ENCODE data around the gene KAT7.

Gene KAT7

GRCh38 chr17:49760932-49761558 lies 27.4 kb upstream of the KAT7 start:
- DNase-seq (ENCODE audit: low read depth) = no peak

DNA sequence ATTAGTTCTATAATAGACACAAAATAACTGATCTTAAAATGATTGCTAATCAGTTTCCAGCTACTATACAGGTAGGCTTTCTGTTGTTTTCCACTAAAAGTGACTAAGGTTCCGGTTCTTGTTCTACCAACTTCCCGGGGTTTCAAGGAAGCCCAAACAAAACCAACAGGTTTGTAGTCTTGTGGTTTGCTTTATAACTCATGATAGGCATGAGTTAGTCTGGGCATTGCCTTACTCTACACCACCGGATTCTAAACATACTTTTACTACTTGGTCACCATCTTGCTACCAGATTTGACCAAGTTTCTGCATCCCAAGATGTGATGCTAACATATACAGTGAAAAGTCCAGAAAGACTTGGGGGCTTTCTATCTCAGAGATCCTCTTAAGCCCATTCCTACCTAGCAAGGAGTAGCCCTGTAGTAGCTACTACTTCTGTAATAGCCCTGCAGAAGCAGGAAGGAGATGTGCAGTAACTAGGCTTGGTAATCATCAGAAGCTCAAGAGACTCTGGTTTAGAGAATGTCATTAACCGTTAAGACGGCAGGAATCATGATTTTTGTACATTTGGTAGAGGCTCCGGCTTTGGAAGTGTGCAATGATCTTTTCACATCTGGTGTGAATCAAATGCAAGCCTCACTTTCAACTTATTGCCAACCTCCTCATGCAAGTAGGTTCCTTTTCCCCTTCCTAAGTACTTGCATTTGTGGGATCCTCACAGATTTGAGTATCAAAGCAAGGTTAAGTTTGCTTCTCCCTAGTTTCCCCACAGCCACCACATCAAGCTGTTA lies 26.1 kb upstream of the KAT7 start:
- DNase-seq (ENCODE audit: low read depth) = no peak

- peak; percentile 92 for DNase-seq (ENCODE audit: low read depth)
These were observed 24.5 kb upstream of the KAT7 start, which contains the start of gene FAM117A for GRCh38 chr17:49763735-49764558. Gene FAM117A (minus strand): TSS chr17:49764131. CDS start chr17:49764087, 44 bp downstream.

GRCh38 chr17:49764559-49765180 lies 23.8 kb upstream of the KAT7 start:
- DNase-seq (ENCODE audit: low read depth) = no peak

DNA sequence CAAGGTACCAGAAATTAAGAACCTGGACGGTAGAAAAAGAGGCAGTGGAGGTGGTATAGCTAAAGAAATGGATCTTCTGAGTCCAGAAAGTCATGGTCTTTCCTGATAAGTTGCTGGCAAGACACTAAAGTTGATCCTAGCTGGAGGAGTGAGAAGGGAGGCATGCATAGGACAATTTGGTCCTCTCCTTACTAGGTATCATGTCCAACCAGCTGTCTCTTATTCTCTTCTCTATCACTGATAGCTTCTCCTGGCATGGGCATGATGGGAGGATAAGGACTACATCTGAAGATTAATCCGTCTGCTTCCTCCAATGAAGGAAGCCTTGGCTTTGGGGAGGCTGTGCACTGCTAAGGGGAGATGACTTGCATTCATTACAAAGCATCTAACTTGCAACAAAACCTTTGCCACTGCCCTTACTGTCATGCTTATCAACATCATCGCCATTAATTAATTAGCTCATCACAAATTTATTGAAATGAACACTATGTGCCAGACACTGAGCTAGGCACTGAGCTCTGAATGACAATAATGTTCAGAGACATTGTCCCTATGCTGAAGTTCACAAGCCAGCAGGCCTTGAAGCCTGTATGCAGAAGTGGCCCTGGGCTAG lies 21.5 kb upstream of the KAT7 start:
- no peak for DNase-seq (ENCODE audit: low read depth)

- no peak for DNase-seq (ENCODE audit: low read depth)
These were observed 12.8 kb upstream of the KAT7 start for GRCh38 chr17:49775546-49776260.

DNA sequence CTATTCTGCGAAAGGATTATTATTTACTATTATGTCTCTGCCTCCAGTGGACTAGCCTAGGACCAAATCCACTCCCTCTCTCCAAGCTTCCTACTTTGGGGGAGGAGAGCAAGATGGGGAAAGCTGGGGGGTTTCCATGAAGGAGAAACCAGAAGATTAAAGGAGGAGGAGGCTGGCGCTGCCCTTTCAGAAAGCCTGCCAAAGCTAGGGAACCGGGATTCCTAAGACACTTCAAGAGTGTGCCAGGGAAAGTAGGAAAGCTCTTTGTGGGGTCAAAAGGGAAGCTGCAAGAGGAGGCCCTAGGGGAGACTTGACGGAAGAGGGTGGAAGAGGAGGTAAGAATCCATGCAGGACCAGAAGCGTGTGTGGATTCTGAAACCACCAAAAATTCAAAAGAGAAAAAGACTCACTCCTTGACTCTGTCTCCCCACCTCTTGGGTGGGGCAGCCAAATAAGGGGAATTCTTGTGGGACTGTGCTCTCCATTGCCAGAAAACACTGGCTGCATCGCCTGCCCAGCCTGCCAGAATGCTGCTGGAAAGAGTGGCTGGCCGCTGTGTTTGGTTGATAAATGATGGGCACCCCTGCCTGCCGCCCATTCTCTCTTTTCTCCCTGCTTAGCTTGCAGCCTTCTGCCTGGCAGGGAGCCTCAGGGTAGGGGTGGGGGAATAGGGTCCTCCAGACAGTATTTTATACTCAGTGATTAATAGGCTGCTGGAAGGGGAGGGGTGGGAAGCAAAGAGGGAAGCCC lies 11.8 kb upstream of the KAT7 start:
- no peak for DNase-seq (ENCODE audit: low read depth)

DNA sequence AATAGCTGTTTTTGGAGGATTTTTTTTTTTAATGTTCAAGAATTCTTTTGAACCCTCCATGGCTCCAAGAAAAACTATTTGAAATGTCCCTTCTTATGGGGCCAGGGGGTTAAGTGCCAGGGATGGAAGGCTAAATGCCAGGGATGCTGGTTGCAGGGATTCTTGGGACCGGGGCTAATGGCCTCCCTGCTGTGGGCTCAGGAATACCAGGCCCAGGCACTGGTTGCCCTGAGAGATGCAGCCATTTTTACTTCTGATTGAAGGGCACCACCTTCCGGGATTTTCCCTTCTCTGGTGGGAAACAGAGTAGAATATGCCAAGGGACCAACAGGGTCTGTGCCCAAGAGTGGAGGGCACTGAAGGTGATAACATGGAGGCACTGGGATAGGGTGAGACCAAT lies 10.9 kb upstream of the KAT7 start:
- DNase-seq (ENCODE audit: low read depth) = no peak

- no peak for DNase-seq (ENCODE audit: low read depth)
These were observed 9.2 kb upstream of the KAT7 start for GRCh38 chr17:49779156-49779738.

DNA sequence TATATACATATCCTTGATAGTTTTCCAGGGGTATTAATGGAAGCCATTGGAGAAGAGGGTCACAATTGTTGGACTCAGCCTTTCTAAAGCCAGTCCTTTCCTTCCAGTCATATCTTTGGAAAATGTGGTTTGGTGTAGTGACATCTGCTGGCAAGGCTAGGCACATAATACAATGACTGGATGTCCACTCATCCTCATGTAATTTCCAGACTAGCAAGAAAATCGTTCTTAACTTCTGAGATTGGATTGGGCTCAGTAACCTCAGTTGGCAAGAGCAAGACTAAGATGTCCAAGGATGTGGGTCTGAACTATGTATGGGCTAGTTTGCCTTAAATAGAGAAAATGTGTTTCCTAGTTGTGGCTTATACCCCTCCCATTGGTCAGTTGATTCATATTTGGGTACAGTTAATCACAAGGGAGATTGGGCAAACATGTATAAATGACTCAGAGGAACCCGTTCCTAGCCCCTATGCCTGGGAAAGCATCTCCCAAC lies 8.7 kb upstream of the KAT7 start:
- no peak for DNase-seq (ENCODE audit: low read depth)

DNA sequence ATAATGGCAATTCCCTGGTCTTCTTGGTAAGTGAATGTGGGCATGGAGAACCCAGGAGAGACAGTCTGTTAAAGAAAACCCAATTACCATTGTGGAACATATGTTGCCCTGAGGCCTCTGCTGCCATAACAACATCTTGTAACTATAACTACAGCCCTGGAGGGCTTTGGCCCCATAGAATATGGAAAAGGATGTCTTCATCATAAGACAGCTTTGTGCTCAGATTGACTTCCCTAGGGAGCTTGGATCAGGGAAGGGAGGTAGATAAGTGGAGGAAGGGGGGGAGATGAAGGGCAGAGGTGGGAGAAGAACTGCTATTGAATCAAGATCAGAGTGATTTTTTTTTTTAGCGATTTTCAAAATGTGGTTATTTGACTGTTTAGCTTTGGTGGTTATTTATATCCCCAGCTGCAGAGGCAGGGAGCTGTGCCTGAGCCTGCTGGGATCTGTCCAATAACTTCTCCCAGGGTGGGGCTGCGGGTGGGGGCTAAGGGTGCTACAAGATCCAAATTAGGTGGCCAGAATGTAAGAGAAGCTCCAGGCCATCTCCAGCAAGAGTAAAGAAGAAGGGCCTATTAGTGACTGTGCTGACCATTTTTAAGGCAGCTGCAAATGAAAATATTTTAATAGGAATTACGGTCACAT lies 5.3 kb upstream of the KAT7 start:
- no peak for DNase-seq (ENCODE audit: low read depth)

GRCh38 chr17:49783791-49784190 lies 4.7 kb upstream of the KAT7 start:
- no peak for DNase-seq (ENCODE audit: low read depth)

DNA sequence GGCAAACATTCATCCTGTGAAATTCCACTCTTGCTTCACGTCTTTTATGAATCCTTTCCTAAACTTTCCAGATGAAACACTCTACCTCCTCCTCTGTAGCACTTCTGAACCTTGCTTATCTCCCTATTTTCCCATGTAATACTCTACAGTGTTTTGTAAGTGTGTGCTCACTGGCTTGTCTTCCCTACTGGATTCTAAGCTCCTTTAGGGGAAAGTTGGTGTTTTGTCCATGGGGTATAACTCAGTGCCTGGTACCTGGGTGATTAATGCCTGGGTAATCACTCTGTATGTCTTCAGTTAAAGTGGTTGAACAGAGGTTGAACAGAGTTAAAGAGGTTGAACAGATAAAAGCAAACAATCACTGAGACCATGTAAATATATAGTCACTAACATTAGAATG lies 3.8 kb upstream of the KAT7 start:
- no peak for DNase-seq (ENCODE audit: low read depth)

DNA sequence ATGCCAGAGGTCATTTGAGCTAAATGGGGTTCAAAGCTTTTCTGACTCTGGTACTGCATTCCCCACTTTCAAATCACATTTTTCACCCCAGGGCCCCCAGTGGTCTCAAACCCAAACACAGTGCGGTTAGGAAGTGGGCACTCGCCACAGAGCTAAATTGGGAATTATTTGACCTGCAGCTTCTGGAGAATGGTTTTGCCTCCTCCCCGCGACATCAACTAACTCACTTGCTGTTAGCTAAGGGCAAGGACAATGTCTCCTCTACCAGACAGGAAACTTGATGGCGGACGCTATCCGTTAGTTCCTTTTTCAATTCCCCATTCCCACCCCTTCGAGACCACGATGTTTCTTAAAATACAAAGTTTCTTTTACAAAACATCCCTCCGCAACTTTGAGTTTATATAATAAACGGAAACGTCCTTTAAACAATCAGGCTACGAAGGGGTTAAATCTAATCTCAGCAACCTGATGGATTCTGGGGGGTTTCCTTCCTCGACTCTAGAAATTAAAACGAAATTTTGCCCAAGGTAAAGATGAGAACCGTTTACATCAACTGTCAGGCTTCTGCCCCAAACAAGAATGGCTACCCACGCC lies 500 bp upstream of the KAT7 start:
- DNase-seq (ENCODE audit: low read depth) = no peak

DNA sequence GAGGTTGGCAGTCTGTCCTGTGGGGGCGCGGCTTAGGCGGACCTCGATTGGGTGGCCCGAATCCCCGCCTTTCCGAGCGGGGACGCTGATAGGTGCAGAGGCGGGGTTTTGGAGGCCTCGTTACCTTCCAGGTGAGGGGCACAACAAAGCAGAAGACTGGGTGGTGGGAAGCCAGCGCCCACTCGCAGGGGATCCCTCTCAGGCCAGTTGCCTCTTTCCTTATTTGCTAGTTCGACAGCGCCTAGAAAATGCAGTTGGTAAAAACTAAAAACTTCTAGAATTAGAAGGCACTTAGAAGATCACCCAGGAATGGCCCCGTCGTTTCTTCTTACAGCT lies 730 bp downstream of the KAT7 start:
- DNase-seq (ENCODE audit: low read depth) = no peak

- no peak for DNase-seq (ENCODE audit: low read depth)
These were observed 4.8 kb downstream of the KAT7 start for GRCh38 chr17:49793309-49793708.

DNA sequence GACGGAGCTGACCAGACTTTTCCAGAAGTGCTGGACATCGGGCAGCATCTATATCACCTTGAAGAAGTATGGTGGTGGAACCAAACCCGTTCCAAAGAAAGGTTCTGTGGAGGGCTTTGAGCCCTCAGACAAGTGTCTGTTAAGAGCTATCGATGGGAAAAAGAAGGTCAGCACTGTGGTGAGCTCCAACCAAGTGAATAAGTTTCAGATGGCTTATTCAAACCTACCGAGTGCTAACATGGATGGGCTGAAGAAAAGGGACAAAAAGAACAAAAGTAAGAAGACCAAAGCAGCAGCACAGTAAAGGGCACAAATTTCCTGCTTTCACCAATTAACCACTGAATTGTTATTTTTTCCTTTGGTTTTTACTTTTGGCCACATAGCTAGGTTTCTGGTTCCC lies 6.9 kb downstream of the KAT7 start:
- DNase-seq (ENCODE audit: low read depth) = no peak

DNA sequence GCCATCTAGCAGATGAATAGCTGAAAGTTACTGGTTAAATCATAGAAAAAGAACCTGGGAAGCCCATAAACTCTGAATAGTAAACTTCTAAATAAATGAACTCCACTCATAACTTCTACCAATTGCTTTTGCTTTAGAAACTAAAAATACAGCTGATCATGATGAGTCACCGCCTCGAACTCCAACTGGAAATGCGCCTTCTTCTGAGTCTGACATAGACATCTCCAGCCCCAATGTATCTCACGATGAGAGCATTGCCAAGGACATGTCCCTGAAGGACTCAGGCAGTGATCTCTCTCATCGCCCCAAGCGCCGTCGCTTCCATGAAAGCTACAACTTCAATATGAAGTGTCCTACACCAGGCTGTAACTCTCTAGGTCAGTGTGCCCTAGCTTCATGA lies 9.7 kb downstream of the KAT7 start:
- no peak for DNase-seq (ENCODE audit: low read depth)

DNA sequence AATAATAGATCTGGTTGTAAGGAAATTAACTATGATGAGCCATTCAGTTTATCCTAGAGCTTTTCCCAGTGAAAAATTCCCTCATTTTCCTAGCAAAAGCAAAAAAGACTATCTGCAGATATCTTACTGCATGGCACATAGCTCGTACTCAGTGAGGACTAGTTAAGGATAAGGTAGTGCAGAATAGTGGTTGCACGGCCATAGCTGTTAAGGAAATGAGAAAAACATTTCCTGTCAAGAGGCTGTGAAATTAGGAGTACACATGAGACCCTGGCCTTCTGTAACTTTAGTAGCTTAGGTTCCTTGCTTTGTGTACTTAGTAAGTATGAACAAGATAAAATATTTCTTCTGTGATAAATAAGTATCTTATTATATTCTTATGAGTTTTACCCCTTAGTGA lies 10.3 kb downstream of the KAT7 start:
- no peak for DNase-seq (ENCODE audit: low read depth)

Measured in stimulated activated CD8-positive, alpha-beta memory T cell treated with anti-CD3 and anti-CD28 coated beads, Interleukin-4, amount 100 ng/mL, for 24 hours (primary cell).